HG03575 (cell line): Measurements from ENCODE around the gene FAT1.

ENCODE experiments used
- ATAC-seq: cut with Tn5 transposase; IDR thresholded peaks from one replicate; pipeline ENCODE4 v1.9.1; 2021; ENCODE audit not compliant: unreplicated experiment, insufficient number of reproducible peaks, low FRiP score; ENCODE audit errors: extremely low read depth

Gene FAT1

DNA sequence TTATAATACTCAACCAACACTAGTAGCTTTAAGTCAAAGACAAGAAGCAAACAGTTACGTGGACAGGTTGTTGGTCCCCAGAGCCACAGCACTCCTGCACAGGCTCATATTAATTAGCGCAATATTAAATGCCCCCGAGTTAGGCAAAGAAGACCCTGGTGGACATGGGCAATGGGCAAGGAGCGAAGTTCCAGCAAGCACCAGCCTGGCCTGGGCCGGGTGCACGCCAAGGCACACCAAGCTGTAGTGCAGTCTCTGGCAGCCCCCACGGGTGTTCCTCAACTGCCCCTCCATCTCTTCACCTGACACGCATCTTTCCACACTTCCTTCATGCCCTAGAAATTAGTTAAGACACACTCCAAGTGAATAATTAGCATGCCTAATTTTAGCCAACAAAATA is 20.1 kb downstream of the FAT1 start:
- no peak for ATAC-seq

DNA sequence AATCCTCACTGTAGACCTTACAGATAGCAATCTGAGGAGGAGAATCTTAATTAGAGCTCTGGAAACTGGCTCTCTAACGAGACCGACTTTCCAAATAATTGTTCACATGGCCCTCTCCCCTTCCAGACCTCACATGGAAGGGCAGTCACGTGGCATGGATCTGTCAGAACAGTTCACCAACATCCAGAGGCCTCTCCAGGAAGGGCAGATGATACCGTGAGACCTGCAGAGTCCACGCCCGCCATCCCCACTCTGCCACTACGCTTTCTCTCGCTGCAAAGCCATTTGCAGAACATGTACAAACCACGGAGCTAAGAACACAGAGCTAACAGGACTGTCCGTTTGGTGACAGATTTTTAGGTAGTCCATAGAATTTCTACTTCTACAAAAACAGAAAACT is 20.7 kb downstream of the FAT1 start:
- ATAC-seq, result no peak

DNA sequence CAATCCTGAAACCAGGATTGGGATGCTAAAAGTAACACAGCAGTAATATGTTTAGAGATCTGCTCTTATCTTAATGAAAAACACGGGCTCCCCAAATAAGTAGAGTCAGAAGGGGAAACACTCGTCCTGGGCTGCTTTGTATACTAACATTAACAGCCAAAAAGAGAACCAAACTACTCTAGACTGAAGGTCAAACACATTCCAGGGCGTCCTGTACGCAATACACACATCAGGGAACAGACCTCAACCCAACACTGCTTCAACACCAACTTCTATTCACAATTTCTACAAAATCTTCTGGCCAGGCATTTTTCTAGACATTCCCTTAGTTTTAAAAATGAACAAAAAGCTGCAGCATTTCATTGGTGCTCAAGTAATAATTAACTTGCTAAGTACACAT is 21.4 kb downstream of the FAT1 start:
- ATAC-seq, result no peak

DNA sequence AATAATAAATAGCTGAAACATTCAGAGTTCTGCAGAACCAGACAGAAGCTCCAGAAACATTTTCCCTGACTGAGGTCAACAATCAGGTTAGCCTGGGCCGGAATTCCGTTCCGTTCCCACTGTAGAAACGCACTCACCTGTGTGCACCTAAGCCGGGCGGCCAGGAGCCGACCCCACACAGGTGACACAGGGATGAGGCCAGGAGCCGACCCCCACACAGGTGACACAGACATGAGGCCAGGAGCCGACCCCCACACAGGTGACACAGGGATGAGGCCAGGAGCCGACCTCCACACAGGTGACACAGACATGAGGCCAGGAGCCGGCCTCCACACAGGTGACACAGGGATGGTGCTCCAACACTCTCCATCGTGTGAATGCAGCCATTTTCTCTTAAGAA is 21.9 kb downstream of the FAT1 start:
- no peak for ATAC-seq

DNA sequence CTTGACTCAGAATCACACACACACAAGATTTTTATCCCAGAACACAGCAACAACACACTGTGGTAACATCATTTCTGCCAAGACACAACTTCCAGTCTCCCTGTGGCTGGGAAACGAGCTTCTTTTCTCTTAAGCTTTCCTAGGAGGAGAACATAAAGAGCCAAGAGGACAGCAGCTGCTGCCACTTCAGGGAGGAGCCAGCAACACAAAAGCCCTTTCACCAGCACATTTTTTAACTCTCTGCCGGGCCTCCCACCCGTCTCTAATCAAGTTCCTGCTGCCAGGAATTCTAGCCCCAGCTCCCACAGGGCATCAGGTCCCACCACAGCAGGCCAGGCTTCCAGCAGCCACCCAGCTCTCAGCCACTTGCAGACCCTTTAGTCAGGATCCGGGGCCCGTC is 22.4 kb downstream of the FAT1 start:
- no peak for ATAC-seq

DNA sequence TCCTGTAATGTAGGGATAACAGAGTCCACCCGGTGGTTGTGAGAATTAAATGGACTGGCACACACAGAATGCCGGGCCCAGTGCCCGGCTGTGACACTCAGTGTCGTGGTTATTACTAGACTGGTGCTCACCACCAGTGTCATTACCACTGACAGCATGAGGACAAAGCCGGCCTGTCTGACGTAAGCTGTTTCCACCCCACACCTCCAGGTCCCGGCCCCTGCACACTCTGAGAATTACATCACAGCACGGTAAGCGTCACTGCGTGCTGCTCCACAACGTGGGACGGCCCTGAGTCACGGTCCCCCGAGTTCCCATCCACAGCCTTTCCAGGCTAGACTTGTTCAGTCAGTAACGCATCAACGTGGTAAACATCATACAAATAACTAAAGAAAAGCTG is 22.9 kb downstream of the FAT1 start:
- ATAC-seq, result no peak

DNA sequence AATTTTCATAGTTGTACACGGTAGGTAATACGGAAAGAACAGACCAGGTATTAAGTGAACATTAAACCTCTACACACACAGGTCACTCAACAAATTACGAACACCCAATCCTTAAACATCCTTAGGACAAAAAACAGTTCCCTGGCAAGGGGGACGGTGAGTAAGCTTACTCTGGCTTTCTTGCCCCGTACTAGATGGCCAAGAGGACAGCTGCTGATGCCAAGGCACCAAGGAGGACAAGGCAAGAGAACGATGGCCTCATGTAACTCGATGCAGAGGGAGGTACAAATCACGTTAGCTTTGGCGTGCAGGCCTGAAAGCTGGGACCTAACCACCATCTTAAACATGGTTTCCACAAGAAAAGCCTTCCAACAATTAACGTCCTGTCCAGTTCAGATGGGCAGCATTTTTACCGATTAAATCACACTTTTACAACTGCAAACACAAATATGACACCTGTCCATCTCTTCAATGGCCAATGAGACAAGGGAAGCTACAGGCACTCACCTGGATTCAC is 23.7 kb downstream of the FAT1 start:
- no peak for ATAC-seq

DNA sequence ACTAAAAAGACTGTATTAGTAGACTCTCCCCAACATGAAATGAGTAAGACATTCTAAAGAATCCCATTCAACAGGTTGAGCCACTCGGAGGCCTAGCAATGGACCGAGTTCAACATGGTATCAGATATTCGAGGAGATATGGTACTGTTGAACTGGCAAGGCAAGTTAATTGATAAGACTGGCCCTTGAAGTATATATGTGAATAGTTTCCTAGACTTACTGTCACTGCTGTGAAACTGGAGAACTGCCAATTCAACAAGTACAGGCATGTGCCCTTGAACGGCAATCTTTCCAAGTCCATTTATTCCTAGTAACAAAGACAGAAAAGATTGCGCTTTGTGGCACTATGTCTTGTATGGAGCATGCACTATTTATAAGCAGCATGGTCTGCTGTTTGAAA is 24.4 kb downstream of the FAT1 start:
- no peak for ATAC-seq

DNA sequence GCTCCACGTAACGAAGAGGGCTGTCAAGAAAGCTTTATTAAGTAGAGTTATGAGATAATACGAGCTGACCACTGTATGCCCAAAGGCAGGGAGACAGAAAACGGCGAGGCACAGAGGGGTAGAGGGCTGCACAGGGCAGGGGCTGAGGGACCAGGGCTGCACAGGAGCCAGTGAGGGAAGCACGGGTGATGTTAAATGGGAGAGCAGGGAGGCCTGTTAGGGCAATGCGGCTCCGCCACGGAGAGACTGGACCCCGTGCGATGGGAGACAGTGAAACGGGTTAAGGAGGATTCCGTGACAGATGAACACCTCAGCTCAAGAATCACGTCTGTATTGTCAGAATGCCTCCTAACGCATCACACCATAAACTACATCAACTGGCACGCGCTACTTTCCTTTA is 25.1 kb downstream of the FAT1 start:
- no peak for ATAC-seq

DNA sequence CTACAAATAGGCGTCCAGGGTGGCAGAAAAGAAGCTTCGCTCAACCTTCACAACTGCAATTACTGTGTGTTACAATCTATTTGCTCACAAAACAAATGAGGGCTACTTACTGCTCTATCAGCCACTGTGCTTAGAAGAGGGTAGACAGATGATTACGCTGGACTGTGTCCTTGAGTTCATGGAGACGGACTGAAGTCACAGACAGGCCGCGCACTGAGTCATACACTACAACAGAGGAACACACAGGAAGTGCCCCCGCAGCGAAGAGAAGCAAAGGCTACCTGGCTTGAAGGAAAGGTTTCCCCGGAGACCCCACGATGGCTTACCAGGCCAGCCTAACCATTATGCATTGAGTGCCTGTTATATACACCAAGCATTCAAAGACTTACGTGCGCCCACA is 25.6 kb downstream of the FAT1 start:
- ATAC-seq, result no peak

DNA sequence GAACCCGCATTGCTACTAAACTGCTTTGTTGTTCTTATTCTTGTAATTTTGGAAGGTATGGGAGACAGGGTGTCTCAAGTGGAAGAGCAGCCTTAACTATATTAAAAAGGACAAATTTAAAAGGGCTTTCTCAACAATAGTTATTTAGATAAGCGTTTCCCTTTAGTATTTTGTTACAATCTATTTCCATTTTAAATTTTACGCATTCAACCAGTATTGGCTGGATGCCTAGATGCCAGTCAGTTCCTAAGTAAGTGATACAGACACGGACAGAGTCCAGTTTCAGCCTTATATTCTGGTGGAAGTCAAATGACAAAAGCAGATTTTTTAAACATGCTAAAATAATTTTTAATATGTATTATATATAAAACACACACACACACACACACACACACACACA is 28.3 kb downstream of the FAT1 start:
- no peak for ATAC-seq

DNA sequence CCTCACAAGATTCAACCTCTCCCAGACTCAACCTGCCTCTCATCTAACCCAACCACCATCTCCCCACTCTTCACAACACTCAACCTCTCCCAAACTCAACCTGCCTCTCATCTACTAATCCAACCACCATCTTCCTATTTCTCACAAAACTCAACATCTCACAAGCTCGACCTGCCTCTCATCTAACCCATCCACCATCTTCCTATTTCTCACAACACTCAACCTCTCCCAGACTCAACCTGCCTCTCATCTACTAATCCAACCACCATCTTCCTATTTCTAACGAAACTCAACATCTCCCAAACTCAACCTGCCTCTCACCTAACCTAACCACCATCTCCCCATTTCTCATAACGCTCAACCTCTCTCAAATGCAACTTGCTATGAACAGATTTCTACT is 29.8 kb downstream of the FAT1 start:
- ATAC-seq, result no peak

DNA sequence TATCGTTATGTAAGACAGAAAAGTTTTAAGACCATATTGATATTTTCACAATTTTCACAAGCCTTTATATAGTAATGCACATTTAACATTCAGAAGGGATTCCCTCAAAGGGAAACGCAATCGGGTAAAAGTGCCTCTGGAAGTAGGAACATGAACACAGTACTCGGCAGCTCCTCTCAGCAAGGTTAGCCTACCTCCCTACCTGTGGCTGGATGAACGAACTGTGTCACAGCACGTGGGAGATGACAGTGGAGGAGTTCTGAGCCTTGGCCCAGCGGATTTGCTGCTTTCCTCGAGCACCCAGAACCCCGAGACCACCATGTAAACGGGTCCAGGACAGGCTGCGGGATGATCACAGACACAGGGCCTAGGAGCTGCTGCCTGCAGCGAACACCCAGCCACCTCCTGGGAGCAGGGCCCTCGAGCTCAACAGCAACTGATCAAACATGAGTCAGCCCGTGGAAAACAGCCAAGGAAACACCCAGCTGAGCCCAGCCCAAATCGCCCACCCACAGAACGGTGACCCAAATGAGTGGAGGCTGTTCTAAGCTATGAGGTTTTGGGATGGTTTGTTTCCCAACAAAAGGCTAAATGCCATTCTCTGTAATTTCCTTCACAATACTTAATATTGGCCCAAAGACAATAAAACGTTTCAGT is 30.4 kb downstream of the FAT1 start:
- ATAC-seq, result no peak

DNA sequence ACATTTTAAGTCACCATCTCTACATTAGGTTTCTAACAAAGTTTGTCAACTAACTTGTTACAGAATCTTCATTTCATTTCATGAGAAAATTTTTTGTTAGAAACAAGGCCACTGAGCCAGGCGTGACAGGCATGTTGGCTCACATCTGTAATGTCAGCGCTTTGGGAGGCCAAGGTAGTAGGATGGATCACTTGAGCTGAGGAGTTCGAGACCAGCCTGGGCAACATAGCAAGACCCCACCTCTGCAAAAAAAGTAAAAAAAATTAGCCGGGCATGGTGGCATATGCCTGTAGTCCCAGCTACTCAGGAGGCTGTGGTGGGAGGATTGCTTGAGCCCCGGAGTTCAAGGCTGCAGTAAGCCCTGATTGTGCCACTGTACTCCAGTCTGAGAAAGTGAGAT is 32.3 kb downstream of the FAT1 start:
- ATAC-seq, result no peak

DNA sequence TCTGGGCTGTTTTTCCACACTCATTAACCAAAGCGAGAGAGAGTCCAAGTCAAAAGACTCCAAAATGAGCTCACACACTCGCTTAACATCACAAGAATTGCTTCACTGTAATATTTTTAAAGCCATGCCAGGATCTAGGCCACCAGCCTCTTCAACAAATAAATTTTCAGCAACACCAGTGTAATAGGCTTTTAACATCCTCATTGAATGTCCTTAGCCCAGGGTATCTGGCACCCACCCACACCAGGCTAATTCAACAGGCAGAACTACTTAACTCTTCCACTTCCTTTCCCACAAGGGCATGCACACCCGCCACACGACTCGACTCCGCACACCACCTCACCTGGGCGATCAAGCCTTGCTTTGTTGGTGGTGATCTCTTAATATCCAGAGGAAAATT is 34.2 kb downstream of the FAT1 start:
- ATAC-seq, result no peak

DNA sequence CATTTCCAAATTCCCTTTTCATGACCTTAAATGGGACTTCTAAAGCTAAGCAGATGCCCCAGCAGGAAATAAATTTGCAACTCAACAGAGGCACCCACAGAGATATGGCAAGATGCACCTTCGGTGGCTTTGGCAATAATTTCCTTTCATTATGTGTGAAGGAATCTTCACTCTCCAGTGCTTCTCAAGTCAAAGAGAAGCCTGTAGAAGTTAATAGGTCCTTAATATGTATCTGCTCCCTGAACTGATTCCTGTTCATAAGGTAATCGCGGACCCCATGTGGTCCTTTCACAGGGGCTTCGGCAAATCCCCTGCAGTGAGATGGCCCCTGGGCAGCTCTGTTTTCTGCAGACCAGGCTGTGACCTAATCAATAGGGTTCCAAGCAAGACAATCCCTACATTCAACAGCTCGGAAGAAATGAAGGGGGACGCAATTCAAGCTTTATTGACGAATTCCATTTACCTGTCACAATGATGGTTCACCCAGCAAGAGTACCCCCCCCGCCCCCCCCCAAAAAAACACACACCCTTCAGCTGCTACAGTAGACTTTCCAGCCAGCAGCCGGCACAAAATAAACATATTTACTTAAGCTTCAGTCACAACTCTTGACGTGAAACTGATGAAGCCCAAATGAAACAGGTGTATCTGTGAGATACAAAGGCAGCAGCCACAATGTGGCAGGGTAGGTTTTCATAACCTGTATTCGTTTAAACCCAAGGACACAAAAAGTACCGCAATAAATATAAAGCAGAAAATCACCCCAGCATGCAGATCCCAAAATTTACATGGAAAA is 35.3 kb downstream of the FAT1 start:
- ATAC-seq, result no peak

DNA sequence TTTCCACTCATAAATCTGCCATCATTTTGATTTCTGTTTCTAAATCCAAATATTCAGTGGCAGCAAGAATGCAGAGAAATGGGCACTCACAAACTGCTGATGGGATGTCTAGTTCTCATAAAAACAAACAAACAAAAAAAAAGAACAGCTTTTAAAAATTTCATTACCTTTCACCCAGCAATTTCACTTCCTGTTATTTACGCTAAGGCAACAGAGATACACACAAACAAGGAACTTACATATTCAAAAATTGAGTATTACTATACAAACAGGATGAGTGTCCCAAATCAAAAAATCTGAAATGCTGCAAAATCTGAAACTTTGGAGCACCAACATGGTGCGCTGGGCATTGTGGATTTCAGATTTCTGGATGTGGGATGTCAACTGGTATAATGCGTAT is 36.4 kb downstream of the FAT1 start:
- no peak for ATAC-seq

DNA sequence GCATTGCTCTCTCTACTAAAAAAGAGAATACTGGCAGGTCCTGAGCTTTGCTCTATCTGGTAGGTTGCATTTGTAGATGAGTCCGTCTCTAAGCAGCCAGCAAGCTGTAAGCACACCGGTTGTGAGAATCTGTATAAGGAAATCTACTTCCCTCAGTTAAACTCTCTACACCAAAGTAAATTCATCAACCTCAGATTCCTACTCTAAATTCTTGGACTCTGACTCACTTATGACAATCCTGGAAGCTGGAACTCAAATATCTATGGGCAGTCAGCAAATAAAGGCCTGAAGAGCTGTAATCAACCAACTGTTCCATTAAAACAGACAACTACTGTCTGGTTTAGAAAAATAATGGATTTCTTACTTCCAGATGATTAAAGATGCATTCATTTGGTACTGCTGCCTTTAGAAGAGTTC is 37.9 kb downstream of the FAT1 start:
- ATAC-seq, result no peak

DNA sequence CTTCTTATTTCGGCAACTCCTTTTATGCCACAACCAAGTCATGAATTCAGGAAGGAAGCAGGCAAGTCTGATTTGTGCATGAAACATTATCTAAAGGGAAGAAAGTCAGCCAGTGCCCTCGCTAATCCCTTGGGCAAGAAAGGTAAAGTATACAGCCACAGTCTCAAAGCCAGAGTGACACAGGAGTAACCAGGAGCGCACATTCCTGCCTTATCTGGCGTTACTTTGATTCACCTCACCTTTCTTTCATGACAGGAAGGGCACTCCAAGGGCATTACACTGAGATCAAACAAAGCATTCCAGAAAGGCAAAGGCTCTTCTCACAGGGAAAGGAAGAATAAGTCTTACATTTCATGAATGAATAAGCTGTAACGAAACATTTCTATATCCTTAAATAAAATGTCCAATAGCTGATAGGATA is 38.8 kb downstream of the FAT1 start:
- no peak for ATAC-seq

DNA sequence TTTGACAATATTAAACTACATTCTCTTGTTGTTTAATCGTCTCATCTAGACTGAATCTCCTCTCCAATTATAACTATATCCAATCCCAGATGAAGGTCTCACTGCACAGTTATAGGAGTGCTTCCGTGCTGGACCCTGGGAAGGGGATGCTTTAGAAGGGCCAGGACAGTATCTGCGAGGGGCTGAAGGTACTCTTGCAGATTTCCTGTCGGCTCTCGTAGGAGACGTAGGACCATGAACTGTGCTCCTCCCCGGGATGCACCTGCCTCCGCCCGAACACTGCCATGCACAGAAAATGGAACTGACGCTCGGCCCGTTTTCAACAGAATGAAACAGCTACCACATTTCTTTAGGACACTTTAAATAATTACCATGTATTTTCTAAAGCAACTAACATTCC is 39.4 kb downstream of the FAT1 start:
- ATAC-seq, result no peak

DNA sequence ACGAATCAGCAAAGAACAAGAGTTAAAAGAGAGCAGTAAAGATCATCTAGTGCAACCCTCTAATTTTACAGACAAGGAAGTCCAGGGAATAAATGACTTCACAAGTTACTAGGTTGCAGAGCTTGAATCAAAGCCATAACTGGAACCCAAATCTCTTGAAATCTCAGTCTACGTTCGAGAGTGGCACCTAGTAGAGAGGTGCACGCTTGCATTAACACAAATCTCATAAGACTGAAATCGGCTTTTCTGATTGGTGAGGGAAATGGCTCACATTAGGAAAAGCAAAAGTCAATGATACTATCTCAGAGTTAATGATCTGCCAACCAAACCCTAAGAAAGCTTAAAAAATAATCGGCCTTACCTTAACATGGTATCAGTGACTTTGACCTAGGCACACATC is 43.0 kb downstream of the FAT1 start:
- ATAC-seq, result no peak
